Neural cell (in vitro differentiated cells): ENCODE results near the gene EFCC1.

Experiments
- CTCF ChIP-seq: fragments of 450-650 bp; IDR thresholded peaks from 2 replicates; pipeline ENCODE4 v1.5.1; 2014; ENCODE audit warnings: antibody characterized with exemption, mild to moderate bottlenecking, moderate library complexity; ENCODE audit not compliant: poor library complexity, severe bottlenecking
- EP300 ChIP-seq: fragments of 450-650 bp; conservative IDR thresholded peaks from 2 replicates; pipeline ENCODE4 v1.6.1; 2014; ENCODE audit warnings: antibody characterized with exemption, mild to moderate bottlenecking, moderate library complexity; ENCODE audit not compliant: poor library complexity, severe bottlenecking
- EZH2 ChIP-seq: fragments of 200-600, 300-800 bp; shearing (Covaris generic), sonication (generic); IDR thresholded peaks from 2 replicates; pipeline ENCODE4 v1.6.1; 2014; ENCODE audit warnings: antibody characterized with exemption, low read length, borderline replicate concordance, mild to moderate bottlenecking; ENCODE audit not compliant: insufficient read depth, poor library complexity, severe bottlenecking
- MXI1 ChIP-seq: fragments of 450-650 bp; conservative IDR thresholded peaks from 2 replicates; pipeline ENCODE4 v1.6.1; 2014; ENCODE audit warnings: antibody characterized with exemption, mild to moderate bottlenecking; ENCODE audit not compliant: poor library complexity, severe bottlenecking
- POLR2AphosphoS5 ChIP-seq: IDR thresholded peaks from 2 replicates; pipeline ENCODE4 v1.6.1; 2012
- RAD21 ChIP-seq: fragments of 450-650 bp; conservative IDR thresholded peaks from 2 replicates; pipeline ENCODE4 v1.6.1; 2014; ENCODE audit warnings: antibody characterized with exemption, mild to moderate bottlenecking, moderate library complexity
- REST ChIP-seq: IDR thresholded peaks from 2 replicates; pipeline ENCODE4 v1.6.1; 2012; ENCODE audit warnings: borderline replicate concordance
- SMC3 ChIP-seq: fragments of 450-650 bp; conservative IDR thresholded peaks from 2 replicates; pipeline ENCODE4 v1.6.1; 2014; ENCODE audit warnings: antibody characterized with exemption, mild to moderate bottlenecking, moderate library complexity; ENCODE audit not compliant: poor library complexity
- TAF1 ChIP-seq: IDR thresholded peaks from 2 replicates; pipeline ENCODE4 v1.6.1; 2012; ENCODE audit warnings: low read depth

- TF ChIP-seq CTCF (no peak), POLR2AphosphoS5 (no peak), RAD21 (no peak), EZH2 (no peak), SMC3 (no peak), MXI1 (no peak), REST (no peak), TAF1 (no peak), EP300 (no peak)
Measured at GRCh38 chr3:129025691-129026435, 24.8 kb downstream of the EFCC1 start.
